A673 (cell line): ENCODE results near the gene LRRC8B. TPM values are rescaled to one million over a fixed set of nuclear protein-coding genes. Genes with fewer than 3 reads are reported as not detected.

ENCODE experiments used
- BruUV-seq: library from RNA; stranded (reverse); fragments of 400-500 nt; replicated peaks from 2 replicates; lab custom pipeline; 2021; lab: Mats Ljungman, UMichigan
- CTCF ChIA-PET: fragments of 300-600 bp; sonication (Branson Sonifier 250); formaldehyde crosslinking; loops from one replicate; lab custom pipeline; 2022; ENCODE audit warnings: antibody characterized with exemption; lab: Charles Lee
- POLR2A ChIA-PET: fragments of 300-600 bp; sonication (Branson Sonifier 250); formaldehyde crosslinking; loops from one replicate; lab custom pipeline; 2022; ENCODE audit warnings: antibody characterized with exemption; ENCODE audit not compliant: low non-redundant PET; lab: Charles Lee
- DNase-seq: peaks from one replicate; pipeline ENCODE4 v3.0.0-alpha.2; 2015; ENCODE audit warnings: low spot score
- H3K27ac ChIP-seq: fragments of 200-600 bp; sonication (generic); 2 replicates; pipeline ENCODE4 v1.5.1; 2016; ENCODE audit warnings: mixed run types, low read depth, mild to moderate bottlenecking, mixed read lengths, antibody characterized with exemption, low read length; ENCODE audit not compliant: poor library complexity, severe bottlenecking
- H3K27me3 ChIP-seq: fragments of 200-600 bp; sonication (generic); replicated peaks from 2 replicates; pipeline ENCODE4 v1.6.1; 2017; ENCODE audit warnings: mixed run types, low read depth, mild to moderate bottlenecking, mixed read lengths, antibody characterized with exemption, low read length; ENCODE audit not compliant: insufficient read depth, poor library complexity
- H3K36me3 ChIP-seq: fragments of 200-600 bp; sonication (generic); 2 replicates; pipeline ENCODE4 v1.6.1; 2016; ENCODE audit warnings: mixed run types, mild to moderate bottlenecking, mixed read lengths, antibody characterized with exemption, low read length; ENCODE audit not compliant: insufficient read depth, poor library complexity, severe bottlenecking
- H3K4me1 ChIP-seq: fragments of 200-600 bp; sonication (generic); 2 replicates; pipeline ENCODE4 v1.6.1; 2017; ENCODE audit warnings: mixed run types, mild to moderate bottlenecking, mixed read lengths, antibody characterized with exemption, low read length; ENCODE audit not compliant: insufficient read depth, poor library complexity, severe bottlenecking
- H3K4me3 ChIP-seq: fragments of 200-600 bp; sonication (generic); 2 replicates; pipeline ENCODE4 v1.5.1; 2016; ENCODE audit warnings: low read depth, mixed run types, mild to moderate bottlenecking, mixed read lengths, low read length; ENCODE audit not compliant: poor library complexity, severe bottlenecking
- H3K9me3 ChIP-seq: fragments of 200-600 bp; sonication (generic); 2 replicates; pipeline ENCODE4 v1.6.1; 2016; ENCODE audit warnings: mixed run types, low read depth, mild to moderate bottlenecking, mixed read lengths, antibody characterized with exemption, low read length; ENCODE audit not compliant: poor library complexity, severe bottlenecking
- CTCF ChIP-seq: fragments of 300-800, 200-600 bp; sonication (generic); conservative IDR thresholded peaks from 2 replicates; pipeline ENCODE4 v1.5.1; 2017; ENCODE audit warnings: low read depth, mild to moderate bottlenecking, antibody characterized with exemption, low read length, moderate library complexity, mixed read lengths
- EZH2 ChIP-seq: fragments of 200-600 bp; sonication (generic); IDR thresholded peaks from 2 replicates; pipeline ENCODE4 v1.6.1; 2017; ENCODE audit warnings: borderline replicate concordance, low read depth, mild to moderate bottlenecking, mixed read lengths, antibody characterized with exemption, low read length; ENCODE audit not compliant: poor library complexity, severe bottlenecking
- intact Hi-C: fragments of 100-400 bp; cut with micrococcal nuclease; formaldehyde crosslinking; loops from one replicate; pipeline ENCODE4 v1.10.0; 2022; ENCODE audit not compliant: unreplicated experiment
- total RNA-seq: library from RNA; stranded (reverse); gene quantifications from 2 replicates; pipeline ENCODE4 v1.2.3, GENCODE V29; 2021

The LRRC8B gene
- total RNA-seq, 1 experiment from 2014 or later: 18.9 TPM

- Histone ChIP-seq H3K27ac (no peak overlapping the region), H3K27me3 (no peaks in the 10 kb centered on the region), H3K9me3 (no peaks in the 10 kb centered on the region), H3K4me1 (peaks cover 24% of the 10 kb centered on the region), H3K4me3 (no peak overlapping the region), H3K36me3 (no peaks in the 10 kb centered on the region)
- ChIA-PET CTCF (no interaction called here), POLR2A (no interaction called here)
- no peak for DNase-seq
- BruUV-seq: no TSS peak
- TF ChIP-seq EZH2: no peak
- no peak for TF ChIP-seq CTCF
- intact Hi-C loops: no loop called here
Observed at GRCh38 chr1:89573410-89573809, 48.8 kb downstream of the LRRC8B start.

- intact Hi-C loops: no loop called here
- TF ChIP-seq CTCF: no peak
- TF ChIP-seq EZH2: no peak
- H3K27me3 ChIP-seq: no peaks in the 10 kb centered on the region
- H3K36me3 ChIP-seq: no peaks in the 10 kb centered on the region
- H3K4me3 ChIP-seq: no peak overlapping the region
- peaks cover 24% of the 10 kb centered on the region for H3K4me1 ChIP-seq
- ChIA-PET POLR2A (no interaction called here), CTCF (no interaction called here)
- no TSS peak for BruUV-seq
- no peak overlapping the region for H3K27ac ChIP-seq
- H3K9me3 ChIP-seq: no peaks in the 10 kb centered on the region
- no peak for DNase-seq
Observed at GRCh38 chr1:89574621-89575020, 50.0 kb downstream of the LRRC8B start.

- Histone ChIP-seq H3K36me3 (no peaks in the 10 kb centered on the region), H3K27ac (no peak overlapping the region), H3K9me3 (no peaks in the 10 kb centered on the region), H3K4me1 (peaks cover 24% of the 10 kb centered on the region), H3K4me3 (no peak overlapping the region), H3K27me3 (no peaks in the 10 kb centered on the region)
- intact Hi-C loops: no loop called here
- TF ChIP-seq EZH2 (no peak), CTCF (no peak)
- ChIA-PET CTCF (no interaction called here), POLR2A (no interaction called here)
- DNase-seq: no peak
- no TSS peak for BruUV-seq
Observed at GRCh38 chr1:89575207-89575606, 50.6 kb downstream of the LRRC8B start.
